Fibroblast of the aortic adventitia (primary cell): Measurements from ENCODE around the gene C1orf210. TPM values are rescaled to one million over a fixed set of nuclear protein-coding genes. Genes with fewer than 3 reads are reported as not detected.

Source experiments
- DNase-seq: peaks from one replicate; pipeline ENCODE4 v3.0.0-alpha.2; 2010; ENCODE audit warnings: low read depth
- H3K4me3 ChIP-seq: 2 replicates; pipeline ENCODE4 v1.5.1; 2011; ENCODE audit warnings: low read depth, mild to moderate bottlenecking, control low read depth, low read length, moderate library complexity
- CTCF ChIP-seq: IDR thresholded peaks from 2 replicates; pipeline ENCODE4 v1.5.1; 2011; ENCODE audit warnings: mild to moderate bottlenecking, low read length, control low read depth, inconsistent platforms; ENCODE audit not compliant: insufficient read depth
- total RNA-seq: library from RNA; depleted of rRNA; stranded (reverse); fragments of >200 nt; gene quantifications from 2 replicates; pipeline ENCODE4 v1.2.3, GENCODE V29; 2012; ENCODE audit warnings: low replicate concordance

Gene C1orf210
- not detected in 2 replicates for total RNA-seq

- no peak for TF ChIP-seq CTCF
- DNase-seq = no peak
- H3K4me3 ChIP-seq = no peak within 1 kb of the TSS
Observed at GRCh38 chr1:43285269-43285990, at the start of gene C1orf210. TSS of gene C1orf210 (minus strand) at chr1:43285581. CDS start at chr1:43283270, 2,311 bp downstream.

DNA sequence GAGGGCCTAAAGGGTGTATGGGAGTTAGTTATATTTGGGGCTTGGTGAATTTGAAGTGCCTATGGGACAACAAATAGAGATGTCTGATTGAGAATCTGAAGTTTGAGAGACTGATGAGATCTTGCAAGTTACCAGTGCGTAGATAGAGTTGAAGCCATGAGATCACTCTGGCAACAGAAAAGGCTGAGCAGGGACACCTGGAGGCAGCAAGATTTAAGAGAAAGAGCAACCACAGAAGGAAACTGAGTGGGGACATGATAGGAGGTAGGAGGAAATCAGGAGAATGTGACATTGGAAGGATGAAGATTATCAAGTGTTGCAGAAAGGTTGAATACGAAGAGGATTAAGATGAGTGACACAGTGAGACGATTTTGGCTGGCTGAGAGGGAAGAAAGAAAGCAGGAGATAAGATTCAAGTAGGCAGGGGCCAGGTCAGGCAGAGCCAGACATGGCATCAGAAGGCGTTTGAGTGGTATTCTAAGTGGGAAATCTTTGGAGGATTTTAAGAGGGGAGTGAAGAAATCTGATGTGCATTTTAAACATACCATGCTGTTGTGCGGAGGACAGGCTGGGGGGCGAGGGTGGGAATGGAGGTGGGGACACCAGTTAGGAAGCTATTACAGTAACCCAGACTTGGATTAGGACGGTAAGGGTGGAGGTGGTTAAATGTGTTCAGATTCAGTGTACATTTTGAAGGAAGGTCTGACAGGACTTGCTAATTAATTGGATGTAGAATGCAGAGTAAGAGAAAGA lies 49.2 kb upstream of the C1orf210 start:
- no peak for TF ChIP-seq CTCF
- no peak overlapping the region for H3K4me3 ChIP-seq
- no peak for DNase-seq

- H3K4me3 ChIP-seq = no peak overlapping the region
- DNase-seq = no peak
- no peak for TF ChIP-seq CTCF
Observed at GRCh38 chr1:43331688-43332087, 46.3 kb upstream of the C1orf210 start.

DNA sequence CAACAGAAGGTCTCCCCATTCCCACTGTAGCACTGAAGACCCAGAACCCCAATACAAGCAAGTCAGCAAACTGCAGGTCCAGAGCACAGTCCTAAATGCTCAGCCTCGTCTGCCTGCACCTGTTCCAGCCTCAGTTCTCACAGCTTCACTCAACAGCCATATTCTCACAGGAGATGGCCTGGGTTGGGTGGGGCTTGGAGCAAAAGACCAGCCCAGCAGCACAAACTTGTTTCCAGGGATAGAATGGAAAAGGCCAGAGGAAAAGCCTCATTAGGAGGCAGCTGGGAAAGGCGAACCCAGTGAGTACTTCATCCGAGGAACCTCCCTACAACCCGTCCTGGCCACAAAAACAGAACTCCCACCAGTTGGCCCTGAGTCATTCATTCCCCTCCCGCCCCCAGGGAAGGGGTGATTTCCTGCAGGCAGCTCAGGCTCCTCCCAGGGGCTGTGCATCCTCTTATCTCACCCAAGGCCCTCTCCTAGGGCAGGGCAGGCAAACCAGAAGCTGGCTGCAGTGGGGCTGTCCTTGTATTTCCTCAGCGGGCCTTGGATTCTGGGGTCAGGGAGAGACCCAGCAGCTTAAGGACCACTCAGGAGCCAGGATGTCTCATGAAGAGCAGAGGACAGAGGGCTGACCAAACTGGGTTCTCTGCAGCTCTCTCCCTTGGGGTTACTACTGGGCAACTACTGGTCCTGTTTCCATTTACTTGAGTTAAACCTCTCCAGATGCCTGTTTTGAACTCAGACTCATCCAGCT lies 44.8 kb upstream of the C1orf210 start:
- peak; percentile 81 for DNase-seq
- TF ChIP-seq CTCF = no peak
- H3K4me3 ChIP-seq = no peak overlapping the region

DNA sequence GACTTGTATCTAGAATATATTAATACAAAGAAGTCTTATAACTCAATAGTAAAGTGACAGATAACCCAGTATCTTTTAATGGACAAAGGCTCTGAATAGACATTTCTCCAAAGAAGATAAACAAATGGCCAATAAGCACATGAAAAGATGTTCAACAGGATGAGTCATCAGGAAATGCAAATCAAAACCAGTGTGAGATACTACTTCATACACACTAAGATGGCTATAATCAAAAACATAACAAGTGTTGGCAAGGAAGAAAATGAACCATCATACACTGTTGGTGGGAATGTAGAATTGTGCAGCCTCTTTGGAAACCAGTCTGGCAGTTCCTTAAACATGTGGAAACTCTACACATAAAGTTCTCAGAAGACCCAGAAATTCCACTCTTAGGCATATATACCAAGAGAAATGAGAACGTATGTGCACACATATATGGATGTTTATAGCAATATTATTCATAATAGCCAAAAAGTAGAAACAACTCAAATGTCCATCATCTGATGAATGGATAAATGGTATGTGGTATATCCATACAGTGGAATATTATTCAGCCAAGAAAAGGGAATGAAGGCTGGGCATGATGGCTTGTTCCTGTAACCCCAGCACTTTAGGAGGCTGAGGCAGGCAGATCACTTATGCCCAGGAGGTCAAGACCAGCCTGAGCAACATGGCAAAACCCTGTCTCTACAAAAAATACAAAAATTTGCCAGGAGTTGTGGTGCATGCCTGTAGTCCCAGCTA lies 42.3 kb upstream of the C1orf210 start:
- no peak overlapping the region for H3K4me3 ChIP-seq
- DNase-seq = peak; percentile 23
- TF ChIP-seq CTCF = no peak

DNA sequence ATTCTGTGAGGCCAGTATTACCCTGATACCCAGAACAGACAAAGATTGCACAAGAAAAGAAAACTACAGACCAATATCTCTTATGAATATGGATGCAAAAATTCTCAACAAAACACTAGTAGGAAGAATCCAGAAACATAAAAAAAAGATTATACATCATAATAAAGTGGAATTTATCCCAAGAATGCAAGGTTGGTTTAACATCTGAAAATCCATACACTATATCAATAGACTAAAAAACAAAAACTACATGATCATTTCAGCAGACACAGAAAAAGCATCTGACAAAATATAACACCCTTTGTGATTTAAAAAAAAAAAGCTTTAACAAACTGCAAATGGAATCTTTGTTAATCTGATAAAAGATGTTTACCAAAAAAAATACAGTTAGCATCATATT lies 40.0 kb upstream of the C1orf210 start:
- H3K4me3 ChIP-seq = no peak overlapping the region
- no peak for DNase-seq
- no peak for TF ChIP-seq CTCF
